HAP-1 (cell line): ENCODE results near the gene NALCN.

Experiments
- DNase-seq, 2 experiments: peaks; one replicate each; pipeline ENCODE4 v3.0.0-alpha.2; 2016 to 2020; ENCODE audit warnings: low spot score in 2 of 2
- H3K27me3 ChIP-seq: fragments of 250-450 bp; sonication (Bioruptor Pico); 2 replicates; pipeline ENCODE4 v1.5.1; 2020; ENCODE audit warnings: low read depth, mild to moderate bottlenecking, moderate library complexity
- H3K36me3 ChIP-seq: fragments of 250-450 bp; sonication (Bioruptor Pico); replicated peaks from 2 replicates; pipeline ENCODE4 v1.5.1; 2020; ENCODE audit warnings: mild to moderate bottlenecking
- H3K4me1 ChIP-seq: fragments of 250-450 bp; sonication (Bioruptor Pico); 2 replicates; pipeline ENCODE4 v1.5.1; 2020; ENCODE audit warnings: mild to moderate bottlenecking
- H3K4me3 ChIP-seq: fragments of 250-450 bp; sonication (Bioruptor Pico); 2 replicates; pipeline ENCODE4 v1.5.1; 2020; ENCODE audit warnings: mild to moderate bottlenecking, moderate library complexity
- H3K9me3 ChIP-seq: fragments of 250-450 bp; sonication (Bioruptor Pico); 2 replicates; pipeline ENCODE4 v1.5.1; 2020; ENCODE audit warnings: mild to moderate bottlenecking, moderate library complexity
- in situ Hi-C: fragments of 300-500 bp; cut with MboI; formaldehyde crosslinking; loops from 3 replicates; pipeline ENCODE4 v1.14.3; 2020; ENCODE audit warnings: low sequenced_read_pairs, inconsistent platforms, mixed read lengths

Gene NALCN

GRCh38 chr13:101010100-101010499 is 406.2 kb downstream of the NALCN start:
- H3K4me3 ChIP-seq: no peak overlapping the region
- peaks cover 10% of the 10 kb centered on the region for H3K4me1 ChIP-seq
- no peaks in the 10 kb centered on the region for H3K27me3 ChIP-seq
- in situ Hi-C loops: no loop called here
- DNase-seq: peak; percentile 30 to 78
- H3K9me3 ChIP-seq: no peaks in the 10 kb centered on the region
- no peaks in the 10 kb centered on the region for H3K36me3 ChIP-seq

DNA sequence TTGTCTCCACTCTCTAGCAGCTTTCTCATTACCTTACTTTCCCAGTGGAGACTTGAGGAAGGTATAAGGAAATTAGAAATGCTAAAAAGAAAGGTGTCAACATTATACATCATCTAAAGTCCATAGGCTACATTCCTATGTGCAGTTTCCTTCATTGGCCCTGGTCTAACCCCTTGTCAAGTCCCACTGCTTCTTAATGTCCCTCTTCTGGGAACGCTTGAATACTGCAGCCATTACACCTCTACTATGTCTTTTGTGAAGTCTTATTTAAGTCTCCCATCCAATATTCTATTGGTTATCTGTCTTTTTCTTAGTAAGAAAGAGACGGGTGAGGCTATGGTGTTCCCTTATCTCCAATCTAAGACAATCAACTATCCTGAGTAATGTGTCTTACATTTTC is 409.1 kb downstream of the NALCN start:
- H3K4me1 ChIP-seq: peaks cover 10% of the 10 kb centered on the region
- DNase-seq: no peak
- H3K4me3 ChIP-seq: no peak overlapping the region
- in situ Hi-C loops: no loop called here
- H3K36me3 ChIP-seq: no peaks in the 10 kb centered on the region
- no peaks in the 10 kb centered on the region for H3K9me3 ChIP-seq
- H3K27me3 ChIP-seq: no peaks in the 10 kb centered on the region
